Spleen (tissue), 7 donors: ENCODE measurements around the gene BBX.
"Not testable (repeated sequence)": the region's sequence is repeated elsewhere in the genome, so short reads cannot be mapped to it uniquely, and the experiment has no call there.

Experiments
- CTCF ChIP-seq, 11 experiments: fragments of 200-600 bp in 7 of 11; fragments of 450-650 bp in 4 of 11; sonication (generic) in 4 of 11; IDR thresholded peaks in 8 of 11; conservative IDR thresholded peaks in 3 of 11; 1 replicate in 7 of 11; 2 replicates in 4 of 11; pipeline versions ENCODE4 v1.4.0 to v1.8.0; 2016 to 2021; ENCODE audit warnings: antibody characterized with exemption in 11 of 11, inconsistent platforms in 4 of 11, mild to moderate bottlenecking in 1 of 11
- POLR2AphosphoS5 ChIP-seq, 3 donors: sonication (generic); formaldehyde crosslinking; IDR thresholded peaks; one replicate each; pipeline ENCODE4 v1.5.1; 2017; ENCODE audit warnings: antibody characterized with exemption in 3 of 3
- donor health status: DM: no; HTN: no; CAD: no; lungs with moderate emphysema.
- donor health status: DM: no; HTN: no; CAD: no.
- donor health status: DM: no; HTN: no; CAD: no.

GRCh38 chr3:107571089-107571488 lies 48.3 kb downstream of the BBX start:
- not testable (repeated sequence) for TF ChIP-seq CTCF (IDR thresholded peaks at IDR 0.05 in 8 of 11, conservative IDR thresholded peaks at IDR 0.05 in 3 of 11); POLR2AphosphoS5 (IDR thresholded peaks at IDR 0.05)
